Fibroblast of skin of left biceps (primary cell): Measurements from ENCODE around the gene DEF6.
A peak's percentile ranks its signal among the peaks of the same experiment; 100 is the strongest.

Experiments used
- DNase-seq, 2 experiments: peaks; one replicate each; pipeline ENCODE4 v3.0.0-alpha.2; 2013; ENCODE audit warnings: low read depth in 2 of 2

DEF6 gene

DNA sequence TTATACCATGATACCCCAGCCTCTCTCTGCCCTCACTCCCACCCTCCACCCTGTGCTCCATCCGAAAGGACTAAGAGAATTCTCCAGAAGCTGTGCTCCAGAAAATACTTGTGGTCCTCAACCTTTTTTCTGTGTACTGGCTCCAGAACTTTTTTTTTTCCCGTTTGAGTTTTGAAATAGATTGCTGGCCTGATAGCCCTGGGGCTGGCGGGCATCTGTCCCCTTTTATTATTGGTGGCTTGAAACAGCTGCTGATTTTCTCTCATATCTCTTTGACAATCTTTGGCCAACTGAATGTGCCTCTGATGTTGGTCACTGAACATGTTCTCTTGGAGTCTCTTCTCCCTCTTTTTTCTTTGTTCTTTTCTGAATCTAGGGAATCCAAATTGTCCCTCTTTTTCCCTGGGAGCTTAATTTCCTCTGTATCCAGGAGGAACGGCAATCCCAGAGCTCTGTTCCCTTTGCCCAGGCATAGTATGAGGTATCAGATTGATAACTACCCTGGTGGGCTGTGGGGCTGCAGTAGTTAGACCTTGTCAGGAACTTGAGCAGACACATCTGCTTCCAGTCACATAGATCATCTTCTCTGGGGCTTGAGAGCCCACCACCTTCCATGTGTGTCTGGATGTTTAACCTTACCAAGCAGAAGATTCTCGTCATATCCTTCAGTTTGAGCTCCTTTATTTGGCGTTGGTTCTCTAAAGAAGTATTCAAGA, 46.4 kb downstream of the DEF6 start:
- no peak for DNase-seq

- DNase-seq: no peak
These were observed 53.8 kb downstream of the DEF6 start for GRCh38 chr6:35351422-35351821.

GRCh38 chr6:35352735-35353134, 55.1 kb downstream of the DEF6 start:
- DNase-seq: no peak

DNA sequence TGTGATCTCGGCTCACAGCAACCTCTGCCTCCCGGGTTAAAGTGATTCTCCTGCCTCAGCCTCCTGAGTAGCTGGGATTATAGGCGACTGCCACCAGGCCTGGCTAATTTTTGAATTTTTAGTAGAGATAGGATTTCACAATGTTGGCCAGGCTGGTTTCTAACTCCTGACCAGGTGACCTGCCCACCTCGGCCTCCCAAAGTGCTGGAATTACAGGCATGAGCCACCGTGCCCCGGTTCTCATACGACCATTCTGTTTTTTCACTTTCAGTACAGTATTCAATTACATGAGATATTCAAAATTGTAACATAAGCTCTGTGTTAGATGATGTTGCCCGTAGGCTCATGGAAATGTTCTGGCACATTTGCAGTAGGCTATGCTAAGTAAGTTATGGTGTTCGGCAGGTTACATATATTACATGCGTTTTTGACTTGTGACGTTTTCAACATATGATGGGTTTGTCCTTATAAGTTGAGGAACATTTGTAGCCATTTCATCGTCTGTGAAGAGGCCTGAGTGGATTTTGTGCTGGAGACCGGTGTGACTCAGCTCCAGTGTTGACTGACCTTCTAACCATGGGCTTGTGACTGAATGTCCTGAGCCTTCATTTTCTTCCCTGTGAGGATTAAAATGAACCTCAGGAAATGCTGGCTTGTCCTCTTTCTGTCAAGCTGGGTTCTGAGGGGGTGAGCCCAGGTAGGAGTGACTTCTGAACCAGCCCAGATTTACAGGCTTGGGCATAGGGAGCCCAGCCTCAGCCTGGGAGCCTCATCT, 56.9 kb downstream of the DEF6 start:
- DNase-seq: no peak

GRCh38 chr6:35356391-35356790, 58.8 kb downstream of the DEF6 start:
- DNase-seq: no peak

DNA sequence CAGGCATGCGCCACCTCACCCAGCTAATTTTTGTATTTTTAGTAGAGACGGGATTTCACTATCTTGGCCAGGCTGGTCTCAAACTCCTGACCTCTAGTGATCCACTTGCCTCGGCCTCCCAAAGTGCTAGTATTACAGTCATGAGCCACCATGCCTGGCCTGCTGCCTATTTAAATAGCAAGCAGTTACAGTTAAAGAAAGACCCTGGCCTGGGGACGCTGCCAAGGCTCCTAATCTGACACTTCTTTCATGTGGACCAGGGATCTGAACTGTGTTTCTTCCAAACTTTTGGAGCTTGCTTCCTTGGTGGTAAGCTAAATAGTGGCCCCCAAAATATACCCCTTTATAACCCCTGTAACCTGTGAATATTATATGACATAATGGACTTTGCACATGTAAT, 60.1 kb downstream of the DEF6 start:
- no peak for DNase-seq

DNA sequence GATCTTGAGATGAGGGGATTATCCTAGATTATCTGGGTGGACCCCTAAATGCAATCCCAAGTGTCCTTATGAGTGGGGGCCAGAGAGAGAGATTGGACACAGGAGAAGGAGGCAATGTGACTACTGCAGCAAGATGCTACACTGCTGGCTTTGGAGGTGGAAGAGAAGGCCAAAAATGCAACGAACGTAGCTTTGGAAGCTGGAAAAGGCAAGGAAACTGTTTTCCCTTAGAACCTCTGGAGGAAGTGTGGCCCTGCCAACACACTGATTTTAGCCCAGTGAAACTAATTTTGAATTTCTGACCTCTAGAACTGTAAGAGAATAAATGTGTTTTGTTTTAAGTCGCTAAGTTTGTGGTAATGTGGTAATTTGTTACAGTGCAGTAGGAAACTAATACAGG, 60.5 kb downstream of the DEF6 start:
- no peak for DNase-seq

GRCh38 chr6:35359346-35359743, 61.7 kb downstream of the DEF6 start:
- no peak for DNase-seq

GRCh38 chr6:35359744-35360348, 62.2 kb downstream of the DEF6 start:
- peak; percentile 40 to 45 for DNase-seq

GRCh38 chr6:35360349-35361138, 62.9 kb downstream of the DEF6 start:
- no peak for DNase-seq

DNA sequence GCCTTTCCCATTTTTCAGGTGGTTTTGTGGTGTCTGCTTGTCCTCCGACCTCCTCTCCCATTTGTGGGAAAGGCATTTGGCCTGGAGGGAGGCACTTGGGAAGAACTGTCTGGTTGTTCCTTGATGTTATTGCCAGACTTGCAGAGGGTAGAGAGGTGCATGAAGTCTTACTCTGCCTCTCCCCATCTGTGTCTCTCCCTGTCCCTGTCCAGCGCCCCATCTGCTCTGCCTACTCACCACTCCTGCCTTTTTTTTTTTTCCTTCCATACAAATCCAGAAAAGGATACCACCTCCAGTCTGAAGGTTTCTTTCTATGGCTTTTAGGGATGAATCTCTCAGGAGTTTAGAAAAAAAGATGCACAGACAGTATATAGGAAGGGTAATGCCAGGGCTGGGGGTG, 64.6 kb downstream of the DEF6 start:
- DNase-seq: no peak

GRCh38 chr6:35363293-35363750, 65.7 kb downstream of the DEF6 start:
- peak in 1 of 2 experiments; percentile 35 for DNase-seq

DNA sequence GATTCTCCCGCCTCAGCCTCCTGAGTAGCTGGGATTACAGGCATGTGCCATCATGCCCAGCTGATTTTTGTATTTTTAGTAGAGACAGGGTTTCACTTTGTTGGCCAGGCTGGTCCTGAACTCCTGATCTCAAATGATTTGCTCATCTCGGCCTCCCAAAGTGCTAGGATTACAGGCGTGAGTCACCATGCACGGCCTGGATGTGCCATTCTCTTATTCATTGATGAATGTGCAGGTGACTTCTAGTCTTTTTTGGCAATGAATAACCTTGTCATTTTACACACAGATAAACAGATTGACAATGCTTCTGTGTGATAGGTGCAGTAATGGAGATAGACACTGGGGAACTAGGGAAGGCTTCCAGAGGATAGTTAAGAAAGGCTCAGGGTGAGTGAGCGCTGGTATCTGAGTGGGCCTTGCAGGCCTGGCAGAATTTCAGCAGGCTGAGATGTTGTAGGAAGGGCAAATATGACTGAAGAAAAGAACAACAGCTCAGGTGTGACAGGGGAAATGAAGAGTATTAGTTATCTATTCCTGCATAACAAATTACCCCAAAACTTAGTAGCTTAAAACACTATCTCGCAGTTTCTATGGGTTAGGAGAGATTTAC, 68.1 kb downstream of the DEF6 start:
- no peak for DNase-seq

DNA sequence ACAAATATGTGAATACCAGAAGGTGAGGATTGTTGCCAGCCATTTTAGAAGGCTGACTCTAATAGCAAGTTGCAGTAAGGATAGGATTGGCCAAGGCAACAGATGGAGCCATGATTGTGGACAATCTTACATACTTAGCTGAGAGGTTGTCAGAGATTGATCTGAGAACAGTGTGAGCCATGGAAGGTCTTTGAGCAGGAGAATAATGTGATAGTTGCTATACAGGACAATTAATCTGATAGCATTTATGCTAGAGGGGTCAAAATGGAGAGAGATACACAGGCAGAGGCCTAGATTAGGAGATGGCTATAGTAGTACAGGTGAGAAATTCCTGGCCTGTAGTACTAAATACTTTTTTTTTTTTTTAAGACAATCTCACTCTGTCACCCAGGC, 68.6 kb downstream of the DEF6 start:
- no peak for DNase-seq

GRCh38 chr6:35367646-35368037, 70.0 kb downstream of the DEF6 start:
- no peak for DNase-seq

DNA sequence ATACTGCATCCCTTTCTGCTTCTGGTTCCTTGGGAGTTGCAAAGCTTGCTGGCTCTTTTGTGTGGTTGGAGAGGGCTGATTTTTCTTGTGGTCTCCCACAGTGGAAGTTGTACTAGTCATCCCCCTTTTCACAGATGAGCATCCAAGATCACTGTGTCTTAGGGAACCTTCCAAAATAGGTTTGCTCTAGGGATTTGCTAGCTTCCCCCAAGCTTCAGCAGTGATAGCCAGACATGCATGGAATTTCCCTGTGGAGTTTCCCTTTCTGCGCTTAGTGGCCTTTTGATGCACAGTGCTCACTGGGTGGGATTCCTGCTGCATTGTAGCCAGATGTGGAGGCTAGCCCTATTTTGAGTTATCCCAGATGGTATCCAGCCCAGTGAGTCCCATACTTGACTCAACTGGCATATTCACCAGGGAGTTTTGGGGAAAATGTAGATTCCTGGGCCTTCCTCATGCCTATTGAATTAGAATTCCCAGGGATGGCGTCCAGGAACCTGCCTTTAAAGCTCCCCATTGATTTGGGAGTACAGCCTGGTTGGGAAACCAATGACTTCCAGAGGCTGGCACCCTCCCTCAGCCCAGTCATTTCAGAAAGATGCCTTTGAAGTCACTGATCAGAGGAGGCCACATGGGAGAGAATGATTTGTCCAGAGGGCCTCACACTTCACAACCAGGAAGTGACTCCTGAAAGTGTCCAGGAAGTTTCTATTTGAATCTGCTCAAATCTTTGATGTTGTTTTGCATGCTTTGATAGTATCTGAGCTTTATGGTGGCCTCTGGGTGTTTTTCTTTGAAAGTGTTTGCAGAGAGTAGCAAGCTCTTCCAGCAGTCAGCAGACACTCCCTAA, 70.6 kb downstream of the DEF6 start:
- DNase-seq: peak; percentile 81 to 83

- peak; percentile 74 to 80 for DNase-seq
These were observed 72.6 kb downstream of the DEF6 start for GRCh38 chr6:35370124-35370741.

GRCh38 chr6:35370785-35371493, 73.3 kb downstream of the DEF6 start:
- peak; percentile 55 to 59 for DNase-seq
